Body of pancreas (tissue), 4 donors: ENCODE measurements around the gene SERP1.

Source experiments
- POLR2A ChIP-seq, 3 donors: fragments of 450-650 bp; IDR thresholded peaks; one replicate each; pipeline ENCODE4 v1.6.1; 2016; ENCODE audit warnings: antibody characterized with exemption in 3 of 3, mild to moderate bottlenecking in 2 of 3
- TF ChIP-seq, protein P1 (sequence below), 7 experiments: fragments of 450-650 bp in 4 of 7; fragments of 200-600 bp in 3 of 7; sonication (generic) in 3 of 7; IDR thresholded peaks; one replicate each; pipeline ENCODE4 v1.5.1; 2016 to 2019; ENCODE audit warnings: antibody characterized with exemption in 7 of 7

- TF ChIP-seq, protein P1, sequence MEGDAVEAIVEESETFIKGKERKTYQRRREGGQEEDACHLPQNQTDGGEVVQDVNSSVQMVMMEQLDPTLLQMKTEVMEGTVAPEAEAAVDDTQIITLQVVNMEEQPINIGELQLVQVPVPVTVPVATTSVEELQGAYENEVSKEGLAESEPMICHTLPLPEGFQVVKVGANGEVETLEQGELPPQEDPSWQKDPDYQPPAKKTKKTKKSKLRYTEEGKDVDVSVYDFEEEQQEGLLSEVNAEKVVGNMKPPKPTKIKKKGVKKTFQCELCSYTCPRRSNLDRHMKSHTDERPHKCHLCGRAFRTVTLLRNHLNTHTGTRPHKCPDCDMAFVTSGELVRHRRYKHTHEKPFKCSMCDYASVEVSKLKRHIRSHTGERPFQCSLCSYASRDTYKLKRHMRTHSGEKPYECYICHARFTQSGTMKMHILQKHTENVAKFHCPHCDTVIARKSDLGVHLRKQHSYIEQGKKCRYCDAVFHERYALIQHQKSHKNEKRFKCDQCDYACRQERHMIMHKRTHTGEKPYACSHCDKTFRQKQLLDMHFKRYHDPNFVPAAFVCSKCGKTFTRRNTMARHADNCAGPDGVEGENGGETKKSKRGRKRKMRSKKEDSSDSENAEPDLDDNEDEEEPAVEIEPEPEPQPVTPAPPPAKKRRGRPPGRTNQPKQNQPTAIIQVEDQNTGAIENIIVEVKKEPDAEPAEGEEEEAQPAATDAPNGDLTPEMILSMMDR (IDR thresholded peaks at IDR 0.05): no peak
- no peak for TF ChIP-seq POLR2A (IDR thresholded peaks at IDR 0.05)
Measured at GRCh38 chr3:150567328-150567727, 21.0 kb upstream of the SERP1 start.
